Endothelial cell of umbilical vein (primary cell): ENCODE data around the gene OR2AG2. TPM values are rescaled to one million over a fixed set of nuclear protein-coding genes. Genes with fewer than 3 reads are reported as not detected.

Experiments used
- BruUV-seq: library from RNA; stranded (reverse); fragments of 400-500 nt; replicated peaks from 2 replicates; lab custom pipeline; 2021; lab: Mats Ljungman, UMichigan
- CTCF ChIA-PET: fragments of 300-600, 350-600 bp; sonication (Branson Sonifier 250); formaldehyde crosslinking; loops from one replicate; lab custom pipeline; 2021; ENCODE audit warnings: antibody characterized with exemption, inconsistent platforms; lab: Charles Lee
- POLR2A ChIA-PET: fragments of 300-600, 350-600 bp; sonication (Branson Sonifier 250); formaldehyde crosslinking; loops from one replicate; lab custom pipeline; 2021; ENCODE audit warnings: antibody characterized with exemption, inconsistent platforms; lab: Charles Lee
- DNase-seq: peaks from one replicate; pipeline ENCODE4 v3.0.0-alpha.2; 2011; ENCODE audit warnings: low read depth, low spot score
- FAIRE-seq: peaks from 2 replicates; lab custom pipeline; 2011; peaks lifted over from hg19 to GRCh38; lab: Jason Lieb, UNC
- H2AFZ ChIP-seq: 2 replicates; pipeline ENCODE4 v1.6.0; 2012; ENCODE audit warnings: low read depth, low read length, control low read depth, inconsistent platforms
- H3K27ac ChIP-seq: 2 replicates; pipeline ENCODE4 v1.5.1; 2011; ENCODE audit warnings: low read depth, mild to moderate bottlenecking, control low read depth, low read length, moderate library complexity; ENCODE audit not compliant: insufficient read depth
- H3K27me3 ChIP-seq, 2 experiments: 2 replicates each; pipeline versions ENCODE4 v1.6.0 to v1.6.1; 2011; ENCODE audit warnings: low read length in 2 of 2, mixed read lengths in 1 of 2; ENCODE audit not compliant: control insufficient read depth in 2 of 2, insufficient read depth in 2 of 2
- H3K36me3 ChIP-seq, 2 experiments: 2 replicates in 1 of 2; 3 replicates in 1 of 2; pipeline ENCODE4 v1.5.1; 2011; ENCODE audit warnings: low read length in 2 of 2, mild to moderate bottlenecking in 1 of 2, moderate library complexity in 1 of 2; ENCODE audit not compliant: control insufficient read depth in 2 of 2, insufficient read depth in 2 of 2; ENCODE audit errors: extremely low read depth in 1 of 2
- H3K4me1 ChIP-seq: 3 replicates; pipeline ENCODE4 v1.5.1; 2011; ENCODE audit warnings: mild to moderate bottlenecking, low read length; ENCODE audit not compliant: control insufficient read depth, insufficient read depth; ENCODE audit errors: extremely low read depth
- H3K4me2 ChIP-seq: 2 replicates; pipeline ENCODE4 v1.6.1; 2011; ENCODE audit warnings: low read length, control low read depth, mixed read lengths; ENCODE audit not compliant: insufficient read depth
- H3K4me3 ChIP-seq, 3 experiments: fragments of 200-600 bp in 1 of 3; sonication (generic), shearing (Covaris generic) in 1 of 3; replicated peaks in 1 of 3; 2 replicates each; pipeline ENCODE4 v1.5.1; 2011 to 2016; ENCODE audit warnings: control low read depth in 3 of 3, low read length in 3 of 3, mild to moderate bottlenecking in 2 of 3, inconsistent platforms in 1 of 3, low read depth in 1 of 3, moderate library complexity in 1 of 3; ENCODE audit not compliant: insufficient read depth in 1 of 3
- H3K79me2 ChIP-seq: 2 replicates; pipeline ENCODE4 v1.6.0; 2012; ENCODE audit warnings: low read length, inconsistent platforms; ENCODE audit not compliant: control insufficient read depth, insufficient read depth
- H3K9ac ChIP-seq: replicated peaks from 2 replicates; pipeline ENCODE3; 2011; ENCODE audit warnings: low read length, control low read depth; ENCODE audit not compliant: insufficient read depth; ENCODE audit errors: extremely low read depth
- H3K9me1 ChIP-seq: replicated peaks from 3 replicates; pipeline ENCODE4 v1.6.0; 2011; ENCODE audit warnings: mild to moderate bottlenecking, low read length; ENCODE audit not compliant: control insufficient read depth, insufficient read depth; ENCODE audit errors: extremely low read depth
- H3K9me3 ChIP-seq: replicated peaks from 2 replicates; pipeline ENCODE4 v1.5.1; 2012; ENCODE audit warnings: low read length, inconsistent platforms; ENCODE audit not compliant: control insufficient read depth, insufficient read depth
- H4K20me1 ChIP-seq: replicated peaks from 2 replicates; pipeline ENCODE3; 2011; ENCODE audit warnings: mild to moderate bottlenecking, low read length; ENCODE audit not compliant: control insufficient read depth, insufficient read depth; ENCODE audit errors: extremely low read depth
- EZH2 ChIP-seq: IDR thresholded peaks from 2 replicates; pipeline ENCODE4 v1.6.1; 2012; ENCODE audit warnings: borderline replicate concordance, low read depth, mild to moderate bottlenecking, moderate library complexity, low read length, inconsistent platforms; ENCODE audit not compliant: severe bottlenecking
- GATA2 ChIP-seq: IDR thresholded peaks from 2 replicates; pipeline ENCODE4 v1.7.0; 2011; ENCODE audit warnings: low read depth, mild to moderate bottlenecking, moderate library complexity, mixed read lengths, low read length; ENCODE audit not compliant: insufficient read length, insufficient read depth
- JUN ChIP-seq: IDR thresholded peaks from 2 replicates; pipeline ENCODE4 v1.6.1; 2011; ENCODE audit warnings: borderline replicate concordance, low read depth; ENCODE audit not compliant: insufficient read length, insufficient read depth
- MYC ChIP-seq: IDR thresholded peaks from one replicate; pipeline ENCODE4 v1.6.1; 2011; ENCODE audit warnings: mild to moderate bottlenecking, low read depth, low read length
- POLR2A ChIP-seq: IDR thresholded peaks from 2 replicates; pipeline ENCODE4 v1.6.1; 2012; ENCODE audit warnings: low read depth, mild to moderate bottlenecking, control low read depth, low read length
- dilution Hi-C: fragments of 300-500 bp; cut with MboI; formaldehyde crosslinking; loops from one replicate; pipeline ENCODE4 v1.15.0; 2019; ENCODE audit warnings: low sequenced_read_pairs; ENCODE audit not compliant: extremely low pct_ligation_motif_present
- intact Hi-C: fragments of 100-400 bp; cut with micrococcal nuclease; formaldehyde crosslinking; loops from one replicate; pipeline ENCODE4 v1.10.0; 2022
- polyA plus RNA-seq, 4 experiments: library from polyadenylated mRNA; depleted of rRNA in 3 of 4; stranded (reverse) in 3 of 4; unstranded in 1 of 4; fragments of >200 nt; gene quantifications; 2 replicates each; pipeline versions ENCODE4 v1.2.1 to v1.2.3, GENCODE V29; 2011 to 2012; ENCODE audit warnings: missing spikeins in 1 of 4
- total RNA-seq: library from RNA; stranded (reverse); gene quantifications from 2 replicates; pipeline ENCODE4 v1.2.3, GENCODE V29; 2021
- TF ChIP-seq, protein P1 (sequence below), 2 donors: IDR thresholded peaks; 1 replicate in 1 of 2; 2 replicates in 1 of 2; pipeline ENCODE4 v1.5.1; 2011; ENCODE audit warnings: low read length in 2 of 2, mild to moderate bottlenecking in 2 of 2, moderate library complexity in 2 of 2, control low read depth in 1 of 2, inconsistent platforms in 1 of 2, low read depth in 1 of 2; ENCODE audit not compliant: insufficient read depth in 1 of 2; ENCODE audit errors: extremely low read depth in 1 of 2
- TF ChIP-seq, protein P2 (sequence below): IDR thresholded peaks from 2 replicates; pipeline ENCODE4 v1.6.1; 2011; ENCODE audit not compliant: insufficient read depth, insufficient read length

The OR2AG2 gene
- total and polyA plus RNA-seq, 2 donors (not counting 3 experiments of a cell fraction or from before 2014, with no cell fraction given) = 0.18 to 0.33 TPM

DNA sequence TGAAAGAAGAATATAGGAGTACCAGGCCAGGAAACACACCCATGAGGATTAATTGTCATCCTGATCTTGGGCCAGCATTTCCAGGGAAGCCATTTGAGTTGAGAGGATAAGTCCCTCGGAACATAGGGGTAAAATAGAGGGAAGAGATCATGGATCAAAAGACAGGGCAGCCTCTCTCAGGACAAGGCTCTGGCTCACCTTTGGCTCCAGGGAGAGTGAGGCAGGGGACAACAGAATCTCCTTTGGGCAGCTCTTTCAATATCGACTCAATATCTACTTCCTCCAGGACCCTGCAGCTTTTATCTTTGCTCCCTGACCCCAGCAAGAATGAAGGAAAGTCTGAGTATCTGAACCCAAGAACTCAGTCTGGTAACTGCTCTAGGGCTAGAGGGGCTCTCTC is 10.9 kb upstream of the OR2AG2 start, which contains the start of gene OR2AG1:
OR2AG1 (plus strand) TSS at position 301 of the 400 bp plus-strand sequence. CDS start 2,018 bp downstream, outside the sequence.
- no peak for DNase-seq
- POLR2A ChIA-PET = no interaction called here
- CTCF ChIA-PET = no interaction called here
- no peak within 1 kb of the TSS for H3K27ac ChIP-seq
- H4K20me1 ChIP-seq = no peaks in the 10 kb centered on the region
- BruUV-seq = no TSS peak
- peaks cover 0 to 3% of the 10 kb centered on the region in 2 experiments for H3K27me3 ChIP-seq
- H3K4me2 ChIP-seq = no peak within 1 kb of the TSS
- no peaks in the 10 kb centered on the region for H3K4me1 ChIP-seq
- dilution Hi-C loops = no loop called here
- no peaks in the 10 kb centered on the region for H3K79me2 ChIP-seq
- FAIRE-seq = no peak
- H3K9me3 ChIP-seq = no peaks in the 10 kb centered on the region
- intact Hi-C loops = no loop called here
- H3K36me3 ChIP-seq = no peaks in the 10 kb centered on the region
- TF ChIP-seq EZH2 = no peak
- TF ChIP-seq, protein P1, sequence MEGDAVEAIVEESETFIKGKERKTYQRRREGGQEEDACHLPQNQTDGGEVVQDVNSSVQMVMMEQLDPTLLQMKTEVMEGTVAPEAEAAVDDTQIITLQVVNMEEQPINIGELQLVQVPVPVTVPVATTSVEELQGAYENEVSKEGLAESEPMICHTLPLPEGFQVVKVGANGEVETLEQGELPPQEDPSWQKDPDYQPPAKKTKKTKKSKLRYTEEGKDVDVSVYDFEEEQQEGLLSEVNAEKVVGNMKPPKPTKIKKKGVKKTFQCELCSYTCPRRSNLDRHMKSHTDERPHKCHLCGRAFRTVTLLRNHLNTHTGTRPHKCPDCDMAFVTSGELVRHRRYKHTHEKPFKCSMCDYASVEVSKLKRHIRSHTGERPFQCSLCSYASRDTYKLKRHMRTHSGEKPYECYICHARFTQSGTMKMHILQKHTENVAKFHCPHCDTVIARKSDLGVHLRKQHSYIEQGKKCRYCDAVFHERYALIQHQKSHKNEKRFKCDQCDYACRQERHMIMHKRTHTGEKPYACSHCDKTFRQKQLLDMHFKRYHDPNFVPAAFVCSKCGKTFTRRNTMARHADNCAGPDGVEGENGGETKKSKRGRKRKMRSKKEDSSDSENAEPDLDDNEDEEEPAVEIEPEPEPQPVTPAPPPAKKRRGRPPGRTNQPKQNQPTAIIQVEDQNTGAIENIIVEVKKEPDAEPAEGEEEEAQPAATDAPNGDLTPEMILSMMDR (IDR thresholded peaks at IDR 0.05; ENCODE audit: extremely low read depth in 1 of 2, insufficient read depth in 1 of 2, low read depth in 1 of 2, low read length in 2 of 2) = no peak
- TF ChIP-seq, protein P2, sequence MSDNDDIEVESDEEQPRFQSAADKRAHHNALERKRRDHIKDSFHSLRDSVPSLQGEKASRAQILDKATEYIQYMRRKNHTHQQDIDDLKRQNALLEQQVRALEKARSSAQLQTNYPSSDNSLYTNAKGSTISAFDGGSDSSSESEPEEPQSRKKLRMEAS = no peak
- no peak for TF ChIP-seq GATA2
- no peak for TF ChIP-seq MYC
- TF ChIP-seq JUN = no peak
- TF ChIP-seq POLR2A = no peak
- H2AFZ ChIP-seq = no peak within 1 kb of the TSS
- no peak within 1 kb of the TSS for H3K9ac ChIP-seq
- no peaks in the 10 kb centered on the region for H3K9me1 ChIP-seq
- H3K4me3 ChIP-seq = no peak within 1 kb of the TSS
